B cell (primary cell): Measurements from ENCODE around the gene AAK1. TPM values are rescaled to one million over a fixed set of nuclear protein-coding genes. Genes with fewer than 3 reads are reported as not detected.

Source experiments
- ATAC-seq: fragments of 200-7000 bp; cut with Tn5 transposase; one replicate; pipeline ENCODE4 v1.10.0; 2021; ENCODE audit warnings: low read depth, mild to moderate bottlenecking, moderate number of reproducible peaks, moderate library complexity
- CTCF ChIA-PET: fragments of 350-600 bp; sonication (Branson Sonifier 250); formaldehyde crosslinking; loops from one replicate; lab custom pipeline; 2021; ENCODE audit warnings: antibody characterized with exemption, inconsistent platforms; lab: Charles Lee
- POLR2A ChIA-PET: fragments of 350-600 bp; sonication (Branson Sonifier 250); formaldehyde crosslinking; loops from one replicate; lab custom pipeline; 2021; ENCODE audit warnings: antibody characterized with exemption; lab: Charles Lee
- DNase-seq: peaks from one replicate; pipeline ENCODE4 v3.0.0; 2013
- H2AFZ ChIP-seq: 2 replicates; pipeline ENCODE4 v1.6.1; 2012; ENCODE audit warnings: mild to moderate bottlenecking, low read depth, low read length; ENCODE audit not compliant: insufficient read depth, poor library complexity, severe bottlenecking
- H3K27ac ChIP-seq, 2 donors: 1 replicate in 1 of 2; 2 replicates in 1 of 2; pipeline ENCODE4 v1.5.1; 2012 to 2013; ENCODE audit warnings: low read length in 2 of 2, mild to moderate bottlenecking in 2 of 2, moderate library complexity in 1 of 2
- H3K27me3 ChIP-seq, 4 experiments: fragments of 200-600 bp in 1 of 4; sonication (generic) in 1 of 4; replicated peaks in 1 of 4; 1 replicate in 2 of 4; 2 replicates in 2 of 4; pipeline versions ENCODE4 v1.6.1 to v1.7.0; 2013 to 2016; ENCODE audit warnings: low read length in 3 of 4, mild to moderate bottlenecking in 2 of 4, mixed read lengths in 1 of 4, moderate library complexity in 1 of 4; ENCODE audit not compliant: insufficient read depth in 4 of 4, control insufficient read depth in 3 of 4; ENCODE audit errors: control extremely low read depth in 1 of 4
- H3K36me3 ChIP-seq, 2 experiments: replicated peaks in 1 of 2; 1 replicate in 1 of 2; 2 replicates in 1 of 2; pipeline versions ENCODE4 v1.6.1 to v1.7.1; 2013; ENCODE audit warnings: low read length in 1 of 2; ENCODE audit not compliant: insufficient read depth in 2 of 2, control insufficient read depth in 1 of 2; ENCODE audit errors: control extremely low read depth in 1 of 2, extremely low read depth in 1 of 2
- H3K4me1 ChIP-seq, 2 donors: fragments of 200-600 bp in 1 of 2; sonication (generic) in 1 of 2; 1 replicate in 1 of 2; 2 replicates in 1 of 2; pipeline versions ENCODE4 v1.5.1 to v1.6.1; 2013 to 2017; ENCODE audit warnings: low read length in 2 of 2; ENCODE audit not compliant: control insufficient read depth in 2 of 2, insufficient read depth in 2 of 2
- H3K4me2 ChIP-seq: replicated peaks from 2 replicates; pipeline ENCODE3; 2012; ENCODE audit warnings: mild to moderate bottlenecking, low read depth, low read length; ENCODE audit not compliant: poor library complexity, severe bottlenecking
- H3K4me3 ChIP-seq, 5 experiments: fragments of 200-600 bp in 1 of 5; sonication (generic) in 1 of 5; 1 replicate in 3 of 5; 2 replicates in 2 of 5; pipeline versions ENCODE4 v1.5.1 to v1.7.0; 2011 to 2016; ENCODE audit warnings: low read length in 4 of 5, mild to moderate bottlenecking in 4 of 5, low read depth in 2 of 5, control low read depth in 1 of 5, moderate library complexity in 1 of 5; ENCODE audit not compliant: insufficient read depth in 1 of 5; ENCODE audit errors: control extremely low read depth in 1 of 5, extremely low read depth in 1 of 5
- H3K79me2 ChIP-seq: fragments of 200-600 bp; sonication (generic); one replicate; pipeline ENCODE4 v1.6.0; 2016; ENCODE audit warnings: low read length; ENCODE audit not compliant: control insufficient read depth, insufficient read depth
- H3K9ac ChIP-seq: fragments of 200-600 bp; sonication (generic); 2 replicates; pipeline ENCODE4 v1.6.1; 2017; ENCODE audit warnings: mild to moderate bottlenecking, low read length, moderate library complexity
- H3K9me3 ChIP-seq, 3 donors: one replicate each; pipeline versions ENCODE4 v1.6.1 to v1.7.1; 2013; ENCODE audit warnings: low read length in 2 of 3; ENCODE audit not compliant: control insufficient read depth in 2 of 3, insufficient read depth in 1 of 3; ENCODE audit errors: control extremely low read depth in 1 of 3
- H4K20me1 ChIP-seq: 2 replicates; pipeline ENCODE4 v1.6.0; 2012; ENCODE audit warnings: mild to moderate bottlenecking, low read length; ENCODE audit not compliant: insufficient read depth, control insufficient read depth, poor library complexity, severe bottlenecking
- H3K27ac Mint-ChIP-seq: one replicate; pipeline ENCODE4 v1.8.0; 2021; ENCODE audit warnings: mixed read lengths
- H3K27me3 Mint-ChIP-seq: one replicate; pipeline ENCODE4 v1.8.0; 2021; ENCODE audit warnings: mixed read lengths
- H3K4me1 Mint-ChIP-seq: one replicate; pipeline ENCODE4 v1.8.0; 2021; ENCODE audit warnings: mixed read lengths
- H3K4me3 Mint-ChIP-seq: one replicate; pipeline ENCODE4 v1.8.0; 2021; ENCODE audit warnings: mixed read lengths
- H3K9me3 Mint-ChIP-seq: one replicate; pipeline ENCODE4 v1.8.0; 2022; ENCODE audit warnings: mixed read lengths; ENCODE audit not compliant: insufficient read depth
- CTCF ChIP-seq: fragments of 200-600 bp; IDR thresholded peaks from one replicate; pipeline ENCODE4 v1.8.0; 2022; ENCODE audit warnings: antibody characterized with exemption, mild to moderate bottlenecking
- EZH2 ChIP-seq: IDR thresholded peaks from 2 replicates; pipeline ENCODE4 v1.6.1; 2012; ENCODE audit warnings: borderline replicate concordance, low read depth, mild to moderate bottlenecking, moderate library complexity, low read length; ENCODE audit not compliant: insufficient read depth, poor library complexity, severe bottlenecking
- WGBS: methylation state at CpG from one replicate; pipeline ENCODE4 v1.1.5; 2013; ENCODE audit warnings: missing lambda C conversion rate; ENCODE audit not compliant: insufficient coverage; 5-methylcytosine and 5-hydroxymethylcytosine counted together
- intact Hi-C: fragments of 100-400 bp; cut with micrococcal nuclease; formaldehyde crosslinking; loops from one replicate; pipeline ENCODE4 v1.10.0; 2022
- polyA plus RNA-seq: library from polyadenylated mRNA; depleted of rRNA; stranded (reverse); fragments of >200 nt; gene quantifications from 2 replicates; pipeline ENCODE4 v1.2.3, GENCODE V29; 2012
- total RNA-seq, 2 donors: library from RNA; stranded (reverse); fragments of 120-200 nt in 1 of 2; gene quantifications; 1 replicate in 1 of 2; 2 replicates in 1 of 2; pipeline versions ENCODE4 v1.2.3 to v1.2.4, GENCODE V29; 2013 to 2022

AAK1 gene
- total and polyA plus RNA-seq, 2 donors (not counting 1 experiment from before 2014, with no cell fraction given): 2.4 to 7.2 TPM

DNA sequence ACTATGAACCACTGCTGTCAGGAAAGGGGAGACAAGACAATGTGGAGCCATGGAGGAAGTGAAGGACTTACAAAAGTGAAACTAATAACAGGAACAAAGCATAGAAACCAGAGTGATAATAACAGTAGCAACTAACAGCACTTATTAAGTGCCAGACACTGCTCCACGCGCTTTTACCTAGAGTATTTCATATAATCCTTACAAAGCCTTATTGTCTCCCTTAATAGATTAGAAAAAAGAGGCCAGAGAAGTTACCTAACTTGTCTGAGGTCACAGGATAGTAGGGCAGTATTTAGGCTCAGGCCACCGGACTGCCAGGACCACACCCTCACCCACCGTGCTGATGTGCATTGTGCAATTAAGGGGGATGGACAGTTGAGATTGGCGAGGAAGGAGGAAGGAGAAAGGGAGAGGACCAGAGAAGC is 107.7 kb downstream of the AAK1 start:
- Histone ChIP-seq H3K4me3 (no peak overlapping the region), H3K79me2 (no peaks in the 10 kb centered on the region), H3K9me3 (peaks cover 0 to 11% (median 2%) of the 10 kb centered on the region in 3 donors), H3K9ac (no peak overlapping the region), H3K4me2 (no peak overlapping the region), H2AFZ (peak overlapping the region; percentile 4), H3K27ac (no peak overlapping the region), H4K20me1 (no peaks in the 10 kb centered on the region), H3K4me1 (peaks cover 8 to 10% of the 10 kb centered on the region in 2 donors), H3K27me3 (no peaks in the 10 kb centered on the region), H3K36me3 (peaks cover 0 to 10% of the 10 kb centered on the region in 2 experiments)
- no peak overlapping the region for H3K27ac Mint-ChIP-seq
- DNase-seq: no peak
- intact Hi-C loops: no loop called here
- peaks cover 10% of the 10 kb centered on the region for H3K9me3 Mint-ChIP-seq
- TF ChIP-seq CTCF: no peak
- TF ChIP-seq EZH2: no peak
- 98% methylated on average over 3 of the region's 5 CpGs for WGBS
- ChIA-PET CTCF (no interaction called here), POLR2A (no interaction called here)
- peaks cover 14% of the 10 kb centered on the region for H3K4me1 Mint-ChIP-seq
- ATAC-seq: no peak
- no peaks in the 10 kb centered on the region for H3K27me3 Mint-ChIP-seq
- no peak overlapping the region for H3K4me3 Mint-ChIP-seq

DNA sequence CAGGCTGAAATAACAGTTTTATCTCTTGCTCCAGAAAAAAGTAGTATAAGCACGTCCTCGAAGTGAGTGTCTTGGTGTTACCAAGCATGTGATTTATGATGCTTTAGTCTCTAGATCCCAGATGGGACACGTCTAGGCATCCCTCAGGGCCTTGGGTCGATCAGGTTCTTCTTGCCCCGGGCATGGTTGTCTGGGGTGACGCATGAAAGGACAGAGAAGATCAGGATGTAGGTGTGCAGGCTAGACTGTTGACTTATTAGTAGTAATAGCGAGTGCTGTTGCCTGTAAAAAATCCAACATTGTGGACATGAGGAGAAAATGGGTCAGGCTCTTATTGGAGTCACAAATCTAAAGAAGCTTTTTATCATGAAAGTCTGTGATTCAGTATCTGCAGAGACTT is 112.4 kb downstream of the AAK1 start:
- H3K4me3 Mint-ChIP-seq: no peak overlapping the region
- H3K27me3 Mint-ChIP-seq: no peaks in the 10 kb centered on the region
- DNase-seq (no peak), ATAC-seq (no peak)
- Histone ChIP-seq H3K4me1 (peaks cover 5 to 7% of the 10 kb centered on the region in 2 donors), H3K36me3 (peaks cover 0 to 9% of the 10 kb centered on the region in 2 experiments), H3K27ac (no peak overlapping the region), H4K20me1 (no peaks in the 10 kb centered on the region), H3K27me3 (no peaks in the 10 kb centered on the region), H2AFZ (no peak overlapping the region), H3K9me3 (peaks cover 0 to 11% (median 2%) of the 10 kb centered on the region in 3 donors), H3K4me2 (no peak overlapping the region), H3K4me3 (no peak overlapping the region), H3K79me2 (no peaks in the 10 kb centered on the region), H3K9ac (no peak overlapping the region)
- H3K27ac Mint-ChIP-seq: no peak overlapping the region
- CTCF ChIA-PET: no interaction called here
- peaks cover 10% of the 10 kb centered on the region for H3K9me3 Mint-ChIP-seq
- 91% methylated on average over 6 of the region's 7 CpGs for WGBS
- H3K4me1 Mint-ChIP-seq: peaks cover 9% of the 10 kb centered on the region
- POLR2A ChIA-PET: no interaction called here
- no peak for TF ChIP-seq CTCF
- no peak for TF ChIP-seq EZH2
- intact Hi-C loops: no loop called here
